SJCRH30 (cell line): ENCODE data around the gene ISG20L2. TPM values are rescaled to one million over a fixed set of nuclear protein-coding genes. Genes with fewer than 3 reads are reported as not detected.

Experiments
- DNase-seq, 2 experiments: peaks; one replicate each; pipeline ENCODE4 v3.0.0-alpha.2; 2015 to 2020
- H3K27ac ChIP-seq: fragments of 250-450 bp; sonication (Bioruptor Pico); 2 replicates; pipeline ENCODE4 v1.5.1; 2020; ENCODE audit warnings: mild to moderate bottlenecking, moderate library complexity
- H3K27me3 ChIP-seq: fragments of 250-450 bp; sonication (Bioruptor Pico); 2 replicates; pipeline ENCODE4 v1.5.1; 2020; ENCODE audit warnings: mild to moderate bottlenecking, moderate library complexity
- H3K36me3 ChIP-seq: fragments of 250-450 bp; sonication (Bioruptor Pico); 2 replicates; pipeline ENCODE4 v1.5.1; 2020; ENCODE audit warnings: mild to moderate bottlenecking, moderate library complexity
- H3K4me1 ChIP-seq: fragments of 250-450 bp; sonication (Bioruptor Pico); 2 replicates; pipeline ENCODE4 v1.5.1; 2020; ENCODE audit warnings: mild to moderate bottlenecking, moderate library complexity
- H3K4me3 ChIP-seq: fragments of 250-450 bp; sonication (Bioruptor Pico); 2 replicates; pipeline ENCODE4 v1.5.1; 2020; ENCODE audit warnings: mild to moderate bottlenecking, moderate library complexity
- H3K9me3 ChIP-seq: fragments of 250-450 bp; sonication (Bioruptor Pico); replicated peaks from 2 replicates; pipeline ENCODE4 v1.5.1; 2020; ENCODE audit warnings: mild to moderate bottlenecking, moderate library complexity
- total RNA-seq: library from RNA; depleted of rRNA; stranded (reverse); fragments of >200 nt; shearing (Covaris generic); gene quantifications from 2 replicates; pipeline ENCODE4 v1.2.3, GENCODE V29; 2014; rRNA removed

ISG20L2 gene
- total RNA-seq = 29.1 and 33.7 TPM in 2 replicates

GRCh38 chr1:156728599-156729462, at the start of gene ISG20L2:
ISG20L2 (minus strand) TSS chr1:156728766; CDS start chr1:156727652, 1,114 bp downstream.
- Histone ChIP-seq H3K4me1 (peaks cover 12% of the 10 kb centered on the region), H3K9me3 (no peaks in the 10 kb centered on the region), H3K27me3 (no peaks in the 10 kb centered on the region), H3K36me3 (peaks cover 19% of the 10 kb centered on the region), H3K4me3 (peak within 1 kb of the TSS; percentile 79), H3K27ac (peak within 1 kb of the TSS; percentile 51)
- peak; percentile 95 to 96 for DNase-seq

GRCh38 chr1:156777573-156777972, 49.0 kb upstream of the ISG20L2 start:
- H3K27ac ChIP-seq = no peak overlapping the region
- no peaks in the 10 kb centered on the region for H3K4me1 ChIP-seq
- DNase-seq = no peak
- H3K9me3 ChIP-seq = no peaks in the 10 kb centered on the region
- H3K4me3 ChIP-seq = no peak overlapping the region
- H3K27me3 ChIP-seq = no peaks in the 10 kb centered on the region
- peaks cover 9% of the 10 kb centered on the region for H3K36me3 ChIP-seq

GRCh38 chr1:156776942-156777341, 48.4 kb upstream of the ISG20L2 start:
- Histone ChIP-seq H3K27me3 (no peaks in the 10 kb centered on the region), H3K9me3 (no peaks in the 10 kb centered on the region), H3K4me3 (no peak overlapping the region), H3K36me3 (peaks cover 8% of the 10 kb centered on the region), H3K27ac (no peak overlapping the region), H3K4me1 (no peaks in the 10 kb centered on the region)
- DNase-seq = no peak

- no peaks in the 10 kb centered on the region for H3K9me3 ChIP-seq
- no peaks in the 10 kb centered on the region for H3K4me1 ChIP-seq
- H3K4me3 ChIP-seq = no peak overlapping the region
- H3K27me3 ChIP-seq = no peaks in the 10 kb centered on the region
- peaks cover 9% of the 10 kb centered on the region for H3K36me3 ChIP-seq
- no peak overlapping the region for H3K27ac ChIP-seq
- no peak for DNase-seq
These were observed 47.2 kb upstream of the ISG20L2 start for GRCh38 chr1:156775799-156776198.

GRCh38 chr1:156773607-156774006, 45.0 kb upstream of the ISG20L2 start:
- Histone ChIP-seq H3K9me3 (no peaks in the 10 kb centered on the region), H3K27ac (no peak overlapping the region), H3K4me3 (no peak overlapping the region), H3K36me3 (peaks cover 13% of the 10 kb centered on the region), H3K4me1 (no peaks in the 10 kb centered on the region; the same call in 1 of the 2 replicates), H3K27me3 (no peaks in the 10 kb centered on the region)
- no peak for DNase-seq

GRCh38 chr1:156772728-156773497, 44.3 kb upstream of the ISG20L2 start:
- no peak for DNase-seq
- no peaks in the 10 kb centered on the region; the same call in 1 of the 2 replicates for H3K4me1 ChIP-seq
- H3K9me3 ChIP-seq = no peaks in the 10 kb centered on the region
- H3K27ac ChIP-seq = no peak overlapping the region
- H3K36me3 ChIP-seq = peaks cover 13% of the 10 kb centered on the region
- H3K27me3 ChIP-seq = no peaks in the 10 kb centered on the region
- H3K4me3 ChIP-seq = no peak overlapping the region

GRCh38 chr1:156772222-156772621, 43.7 kb upstream of the ISG20L2 start:
- Histone ChIP-seq H3K27ac (no peak overlapping the region), H3K27me3 (no peaks in the 10 kb centered on the region), H3K4me1 (no peaks in the 10 kb centered on the region; the same call in 1 of the 2 replicates), H3K4me3 (no peak overlapping the region), H3K9me3 (no peaks in the 10 kb centered on the region), H3K36me3 (peaks cover 13% of the 10 kb centered on the region)
- DNase-seq = no peak

GRCh38 chr1:156768610-156769295, 40.2 kb upstream of the ISG20L2 start:
- no peaks in the 10 kb centered on the region for H3K9me3 ChIP-seq
- H3K4me3 ChIP-seq = peak overlapping the region; percentile 75
- H3K36me3 ChIP-seq = peaks cover 12% of the 10 kb centered on the region
- peaks cover 3% of the 10 kb centered on the region; the same call in 1 of the 2 replicates for H3K4me1 ChIP-seq
- DNase-seq = no peak
- no peaks in the 10 kb centered on the region for H3K27me3 ChIP-seq
- no peak overlapping the region for H3K27ac ChIP-seq

GRCh38 chr1:156767879-156768604, 39.5 kb upstream of the ISG20L2 start:
- DNase-seq = peak; percentile 42 to 47
- H3K4me1 ChIP-seq = peaks cover 3% of the 10 kb centered on the region; the same call in 1 of the 2 replicates
- no peaks in the 10 kb centered on the region for H3K9me3 ChIP-seq
- H3K27ac ChIP-seq = peak overlapping the region; percentile 76
- peak overlapping the region; percentile 75 for H3K4me3 ChIP-seq
- no peaks in the 10 kb centered on the region for H3K27me3 ChIP-seq
- H3K36me3 ChIP-seq = peaks cover 9% of the 10 kb centered on the region; the same call in 1 of the 2 replicates

GRCh38 chr1:156767101-156767878, 38.7 kb upstream of the ISG20L2 start, which contains the start of gene PRCC:
PRCC (plus strand) TSS chr1:156767535; CDS start chr1:156767772, 237 bp downstream.
- Histone ChIP-seq H3K36me3 (peaks cover 5% of the 10 kb centered on the region; the same call in 1 of the 2 replicates), H3K4me3 (peak within 1 kb of the TSS; percentile 75), H3K4me1 (peaks cover 3% of the 10 kb centered on the region; the same call in 1 of the 2 replicates), H3K9me3 (no peaks in the 10 kb centered on the region), H3K27me3 (no peaks in the 10 kb centered on the region), H3K27ac (peak within 1 kb of the TSS; percentile 76)
- DNase-seq = peak; percentile 98 to 99

- Histone ChIP-seq H3K27ac (peak overlapping the region; percentile 76), H3K4me3 (peak overlapping the region; percentile 75), H3K4me1 (peaks cover 3% of the 10 kb centered on the region; the same call in 1 of the 2 replicates), H3K36me3 (peaks cover 5% of the 10 kb centered on the region; the same call in 1 of the 2 replicates), H3K27me3 (no peaks in the 10 kb centered on the region), H3K9me3 (no peaks in the 10 kb centered on the region)
- no peak for DNase-seq
These were observed 37.9 kb upstream of the ISG20L2 start for GRCh38 chr1:156766298-156767100.

GRCh38 chr1:156765666-156766065, 37.1 kb upstream of the ISG20L2 start:
- Histone ChIP-seq H3K4me1 (peaks cover 5% of the 10 kb centered on the region), H3K36me3 (peaks cover 3% of the 10 kb centered on the region; the same call in 1 of the 2 replicates), H3K27ac (no peak overlapping the region), H3K9me3 (no peaks in the 10 kb centered on the region), H3K27me3 (no peaks in the 10 kb centered on the region), H3K4me3 (no peak overlapping the region)
- DNase-seq = no peak
